ENCODE data around the gene MYT1. TPM values are rescaled to one million over a fixed set of nuclear protein-coding genes. Genes with fewer than 3 reads are reported as not detected.

Gene MYT1
- polyA plus RNA-seq, 1 donor from 2014 or later = 35.8 TPM

- H3K9ac ChIP-seq (ENCODE audit: low read length) = no peak overlapping the region
- H3K4me3 ChIP-seq (ENCODE audit: low read length) = no peak overlapping the region
- H3K9me2 ChIP-seq (ENCODE audit: insufficient read depth, low read length) = no peaks in the 10 kb centered on the region
- H4K20me1 ChIP-seq (ENCODE audit: insufficient read depth) = no peaks in the 10 kb centered on the region
- no peaks in the 10 kb centered on the region for H3K9me3 ChIP-seq (ENCODE audit: low read length)
- no peaks in the 10 kb centered on the region for H3F3A ChIP-seq (ENCODE audit: insufficient read depth, low read length, poor library complexity, severe bottlenecking)
- TF ChIP-seq CTCF (IDR thresholded peaks at IDR 0.05; ENCODE audit: poor library complexity, severe bottlenecking) (no peak), POLR2AphosphoS5 (IDR thresholded peaks at IDR 0.05) (no peak), EZH2 (IDR thresholded peaks at IDR 0.05; ENCODE audit: borderline replicate concordance, insufficient read depth, low read length, poor library complexity, severe bottlenecking) (no peak), REST (IDR thresholded peaks at IDR 0.05; ENCODE audit: borderline replicate concordance) (no peak), EP300 (conservative IDR thresholded peaks at IDR 0.05; ENCODE audit: poor library complexity, severe bottlenecking) (no peak), RAD21 (conservative IDR thresholded peaks at IDR 0.05) (no peak), SMC3 (conservative IDR thresholded peaks at IDR 0.05; ENCODE audit: poor library complexity) (no peak)
- no peak overlapping the region for H3K4me2 ChIP-seq (ENCODE audit: low read length)
- H3K36me3 ChIP-seq (ENCODE audit: insufficient read depth, low read length) = peaks cover 7% of the 10 kb centered on the region
- no peaks in the 10 kb centered on the region for H3K79me2 ChIP-seq (replicated peaks; ENCODE audit: insufficient read depth, low read length)
- no peak overlapping the region for H2AFZ ChIP-seq (ENCODE audit: low read depth, low read length)
- no peaks in the 10 kb centered on the region for H3K27me3 ChIP-seq (ENCODE audit: insufficient read depth, low read depth, low read length)
- no peak overlapping the region for H3K27ac ChIP-seq (ENCODE audit: low read length)
Measured at GRCh38 chr20:64211874-64212658, 47.8 kb downstream of the MYT1 start.

- Histone ChIP-seq H3K27me3 (ENCODE audit: insufficient read depth, low read depth, low read length) (no peaks in the 10 kb centered on the region), H3K9me2 (ENCODE audit: insufficient read depth, low read length) (no peaks in the 10 kb centered on the region), H3K9me3 (ENCODE audit: low read length) (no peaks in the 10 kb centered on the region), H3K36me3 (ENCODE audit: insufficient read depth, low read length) (peaks cover 13% of the 10 kb centered on the region), H3K79me2 (replicated peaks; ENCODE audit: insufficient read depth, low read length) (no peaks in the 10 kb centered on the region), H3K4me2 (ENCODE audit: low read length) (no peak overlapping the region), H3K27ac (ENCODE audit: low read length) (no peak overlapping the region), H3F3A (ENCODE audit: insufficient read depth, low read length, poor library complexity, severe bottlenecking) (no peaks in the 10 kb centered on the region), H3K9ac (ENCODE audit: low read length) (no peak overlapping the region), H3K4me3 (ENCODE audit: low read length) (no peak overlapping the region), H2AFZ (ENCODE audit: low read depth, low read length) (no peak overlapping the region), H4K20me1 (ENCODE audit: insufficient read depth) (no peaks in the 10 kb centered on the region)
- no peak for TF ChIP-seq TAF1 (IDR thresholded peaks at IDR 0.05; ENCODE audit: low read depth)
Measured at GRCh38 chr20:64212755-64213154, 48.5 kb downstream of the MYT1 start.

GRCh38 chr20:64214113-64214512 lies 49.9 kb downstream of the MYT1 start:
- no peaks in the 10 kb centered on the region for H4K20me1 ChIP-seq (ENCODE audit: insufficient read depth)
- H3K4me3 ChIP-seq (ENCODE audit: low read length) = no peak overlapping the region
- no peaks in the 10 kb centered on the region for H3K27me3 ChIP-seq (ENCODE audit: insufficient read depth, low read depth, low read length)
- H3K79me2 ChIP-seq (replicated peaks; ENCODE audit: insufficient read depth, low read length) = no peaks in the 10 kb centered on the region
- H3K9me2 ChIP-seq (ENCODE audit: insufficient read depth, low read length) = no peaks in the 10 kb centered on the region
- H2AFZ ChIP-seq (ENCODE audit: low read depth, low read length) = no peak overlapping the region
- H3K9me3 ChIP-seq (ENCODE audit: low read length) = no peaks in the 10 kb centered on the region
- no peak for TF ChIP-seq SMC3 (conservative IDR thresholded peaks at IDR 0.05; ENCODE audit: poor library complexity)
- no peak for TF ChIP-seq TAF1 (IDR thresholded peaks at IDR 0.05; ENCODE audit: low read depth)
- peak; percentile 40 for TF ChIP-seq POLR2AphosphoS5 (IDR thresholded peaks at IDR 0.05)
- TF ChIP-seq MXI1 (conservative IDR thresholded peaks at IDR 0.05; ENCODE audit: poor library complexity, severe bottlenecking) = no peak
- no peak for TF ChIP-seq CTCF (IDR thresholded peaks at IDR 0.05; ENCODE audit: poor library complexity, severe bottlenecking)
- no peak for TF ChIP-seq RAD21 (conservative IDR thresholded peaks at IDR 0.05)
- TF ChIP-seq REST (IDR thresholded peaks at IDR 0.05; ENCODE audit: borderline replicate concordance) = no peak
- TF ChIP-seq EZH2 (IDR thresholded peaks at IDR 0.05; ENCODE audit: borderline replicate concordance, insufficient read depth, low read length, poor library complexity, severe bottlenecking) = no peak
- H3K4me2 ChIP-seq (ENCODE audit: low read length) = no peak overlapping the region
- no peaks in the 10 kb centered on the region for H3F3A ChIP-seq (ENCODE audit: insufficient read depth, low read length, poor library complexity, severe bottlenecking)
- no peak overlapping the region for H3K9ac ChIP-seq (ENCODE audit: low read length)
- no peak overlapping the region for H3K27ac ChIP-seq (ENCODE audit: low read length)
- peaks cover 17% of the 10 kb centered on the region for H3K36me3 ChIP-seq (ENCODE audit: insufficient read depth, low read length)

All from neural cell (in vitro differentiated cells).